Tongue (tissue), 2 donors: ENCODE measurements around the gene LYRM1. TPM values are rescaled to one million over a fixed set of nuclear protein-coding genes. Genes with fewer than 3 reads are reported as not detected.

ENCODE experiments used
- DNase-seq: peaks from one replicate; pipeline ENCODE4 v3.0.0-alpha.2; 2015
- total RNA-seq: library from RNA; depleted of rRNA; stranded (reverse); fragments of >200 nt; gene quantifications from one replicate; pipeline ENCODE4 v1.2.3, GENCODE V29; 2014

LYRM1 gene
- total RNA-seq, 1 donor from 2014 or later: 27.6 TPM

DNA sequence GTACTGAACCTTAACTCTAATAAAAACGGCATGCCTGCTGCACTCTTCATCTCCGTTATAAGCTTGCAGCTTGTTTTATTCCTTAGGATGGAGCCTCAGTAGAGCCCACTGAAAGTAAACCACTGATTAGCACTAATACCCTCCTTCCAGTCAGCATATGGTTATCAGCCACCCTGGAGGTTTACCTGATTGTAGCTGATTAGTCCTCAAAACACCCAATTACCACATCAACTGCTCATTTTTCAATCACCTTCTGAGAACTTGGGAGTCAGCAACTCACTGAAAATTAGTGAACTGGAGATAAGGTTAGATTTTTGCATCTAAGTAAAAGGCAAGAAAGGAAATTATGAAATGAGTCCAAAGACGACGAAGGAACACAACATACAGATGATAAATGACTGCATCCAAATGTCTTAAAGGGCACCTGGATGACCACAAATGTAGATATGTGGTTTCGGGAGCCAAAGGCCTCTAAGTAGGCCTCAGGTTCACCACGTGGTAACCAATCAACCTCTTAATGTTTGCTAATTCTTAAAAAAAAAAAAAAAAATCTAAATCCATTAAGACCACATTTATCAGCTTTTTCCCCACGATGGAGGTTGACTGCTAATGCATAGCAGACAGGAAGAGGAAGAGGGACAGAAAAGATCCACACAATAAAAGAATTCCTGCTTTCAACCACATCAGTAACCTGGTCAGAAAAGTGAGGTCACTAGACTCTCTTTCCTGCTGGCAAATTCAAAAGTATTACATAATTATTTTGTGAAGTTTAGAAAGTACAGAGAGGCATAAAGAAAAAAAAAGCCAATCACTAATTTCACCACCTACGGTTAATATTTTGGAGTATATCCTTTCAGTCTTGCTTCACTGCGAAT lies 28.4 kb upstream of the LYRM1 start:
- DNase-seq: no peak

DNA sequence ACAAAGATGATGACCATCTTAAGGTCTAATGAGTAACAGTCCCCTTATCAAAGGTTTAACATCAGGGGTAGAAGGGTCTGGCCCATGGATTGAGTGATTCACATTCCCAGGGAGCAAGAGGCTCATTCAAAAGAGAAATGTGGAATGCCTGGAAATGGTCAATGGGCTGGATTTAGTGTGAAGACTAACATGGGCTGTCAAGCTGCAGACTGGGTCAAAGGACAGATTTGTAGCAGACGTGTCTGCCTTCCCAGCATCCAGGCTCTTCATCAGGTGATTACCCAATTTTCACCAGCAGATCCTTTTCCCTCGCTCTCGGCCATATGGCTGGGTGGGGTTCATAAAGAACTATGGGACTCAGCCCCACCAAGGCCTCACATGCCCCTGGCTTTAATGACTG lies 27.2 kb upstream of the LYRM1 start:
- DNase-seq: no peak

DNA sequence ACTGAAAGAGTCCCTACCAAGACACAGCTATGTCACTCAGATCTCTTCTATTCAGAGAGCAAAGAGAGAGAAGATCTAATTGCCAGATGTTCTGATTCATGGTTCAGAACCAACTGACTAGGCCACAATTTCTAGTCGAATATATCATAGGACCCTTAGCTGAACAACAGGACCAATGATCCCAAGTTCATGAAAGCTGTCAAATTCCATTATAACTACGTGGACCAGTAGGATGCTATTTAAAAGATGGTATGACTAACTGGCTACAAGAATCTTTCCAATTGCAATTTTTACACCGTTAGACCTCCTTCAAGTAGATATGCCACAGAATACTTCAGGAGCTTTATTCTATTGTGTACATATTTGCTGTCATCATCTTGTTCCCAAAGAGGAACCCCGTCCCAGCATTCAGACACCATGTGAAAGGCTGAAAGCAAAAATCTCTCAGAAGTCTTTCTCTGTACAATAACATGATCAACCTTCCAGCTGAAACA lies 26.4 kb upstream of the LYRM1 start:
- DNase-seq: no peak

DNA sequence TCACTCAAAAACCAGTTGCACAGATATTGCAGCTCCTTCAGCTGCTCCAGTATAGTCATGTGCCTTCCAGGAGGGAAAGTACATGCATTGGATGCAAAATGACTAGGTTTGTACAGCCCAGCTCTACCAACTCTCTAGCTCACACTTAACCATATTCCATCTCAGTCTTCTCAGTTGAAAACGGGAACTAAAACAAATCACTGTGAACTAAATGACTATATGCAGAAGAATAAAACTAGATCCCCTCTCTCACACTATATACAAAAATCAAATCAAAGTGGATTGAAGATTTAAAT lies 25.3 kb upstream of the LYRM1 start:
- no peak for DNase-seq

DNA sequence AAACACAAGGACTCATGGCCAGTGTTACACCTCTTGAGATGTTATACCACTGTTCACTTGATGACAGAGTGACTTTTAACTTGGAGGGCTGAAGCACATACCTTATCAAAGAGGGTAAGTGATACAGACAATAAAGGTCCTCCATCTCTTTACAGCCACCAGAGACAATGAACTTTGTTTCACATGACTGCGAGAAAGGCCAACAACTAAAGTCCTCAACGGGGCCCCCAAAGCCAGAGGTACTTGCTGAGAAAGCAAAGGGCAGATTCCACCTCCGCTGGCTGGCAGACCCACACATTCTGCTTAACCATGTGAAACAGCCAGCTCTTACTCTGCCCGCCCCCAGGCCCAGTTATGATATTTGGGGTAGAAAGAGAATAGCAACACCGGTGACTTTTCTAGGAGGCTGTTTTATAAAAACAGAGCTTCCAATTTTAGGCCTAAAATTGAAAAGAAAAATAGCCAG lies 21.9 kb upstream of the LYRM1 start:
- DNase-seq: no peak

DNA sequence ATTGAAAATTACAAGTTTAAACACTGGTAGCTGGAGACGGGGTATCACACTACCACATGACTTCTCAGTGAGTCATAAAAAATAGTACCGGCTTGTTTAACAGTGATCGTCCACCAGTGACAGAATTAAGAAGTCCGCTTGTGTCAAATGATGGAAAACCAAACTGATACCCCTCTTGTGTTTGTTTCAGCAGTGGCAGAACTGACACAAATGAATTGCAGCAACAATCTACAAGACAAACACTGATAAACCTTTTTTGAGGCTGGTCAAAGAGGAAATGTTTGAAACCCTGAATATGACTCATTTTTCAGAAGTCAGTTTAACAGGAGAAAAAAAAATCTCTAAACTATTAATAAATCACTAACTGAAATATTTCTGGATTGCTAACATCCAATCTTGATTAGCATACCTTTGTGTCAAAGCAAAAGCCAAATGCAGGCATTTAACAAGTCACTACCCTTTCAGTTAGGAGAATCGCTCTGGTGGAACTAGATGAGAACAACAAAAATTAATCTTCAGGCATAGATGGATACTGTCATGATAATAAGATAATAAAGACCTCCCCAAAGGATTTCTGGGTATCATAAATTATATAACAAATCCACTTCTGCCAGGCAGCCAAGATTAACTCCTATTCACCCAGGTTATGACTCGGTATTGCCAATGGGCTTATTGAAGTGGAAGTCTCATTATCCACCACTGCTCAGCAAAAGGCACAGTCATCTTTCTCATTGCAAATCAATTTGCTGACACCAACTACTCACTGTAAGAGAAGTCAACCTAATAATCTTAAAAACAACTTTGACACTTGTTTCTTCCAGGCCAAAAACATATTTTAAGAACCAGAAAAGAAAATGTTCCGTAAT lies 21.2 kb upstream of the LYRM1 start:
- DNase-seq: no peak

DNA sequence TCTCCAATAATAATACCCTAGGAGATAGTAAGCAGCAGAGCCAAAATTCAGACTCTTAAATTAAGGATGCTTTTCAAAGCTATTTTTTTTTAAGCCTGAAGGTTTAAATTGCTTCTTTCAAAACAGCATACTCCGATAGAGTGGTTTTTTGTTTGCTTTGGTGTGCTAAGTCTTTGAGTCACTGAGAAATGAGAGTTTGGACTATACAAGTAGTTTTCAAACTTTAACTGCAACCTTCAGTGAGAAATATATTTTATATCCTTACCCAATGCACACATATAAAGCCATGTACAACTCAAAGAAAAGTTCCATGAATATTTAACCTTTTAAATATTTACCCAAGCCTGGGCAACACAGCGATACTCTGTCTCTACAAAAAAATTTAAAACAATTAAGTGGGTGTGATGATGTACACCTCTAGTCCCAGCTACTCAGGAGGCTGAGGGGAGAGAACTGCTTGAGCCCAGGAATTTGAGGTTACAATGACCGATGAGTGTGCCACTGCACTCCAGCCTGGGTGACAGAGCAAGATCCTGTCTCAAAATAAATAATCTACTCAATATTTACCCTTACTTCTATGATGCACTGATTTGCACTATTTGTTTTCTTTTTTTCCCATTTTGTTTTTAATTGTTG lies 19.6 kb upstream of the LYRM1 start:
- DNase-seq: no peak

DNA sequence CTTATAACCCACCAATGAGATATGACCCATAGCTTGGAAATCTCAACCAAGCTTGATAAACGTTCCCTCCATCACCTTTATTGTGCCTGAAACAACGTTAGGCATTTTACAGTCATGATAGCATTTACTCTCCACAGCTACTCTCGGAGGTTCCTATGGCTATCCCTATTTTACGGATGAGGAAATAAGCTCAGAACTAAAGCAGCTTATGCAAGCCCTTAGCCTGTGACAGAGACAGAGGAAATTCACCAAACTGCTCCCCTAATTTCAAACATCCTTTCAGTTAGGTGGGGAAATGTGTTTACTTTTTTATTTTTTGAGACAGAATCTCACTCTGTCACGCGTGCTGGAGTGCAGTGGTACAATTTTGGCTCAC lies 19.1 kb upstream of the LYRM1 start:
- no peak for DNase-seq

DNA sequence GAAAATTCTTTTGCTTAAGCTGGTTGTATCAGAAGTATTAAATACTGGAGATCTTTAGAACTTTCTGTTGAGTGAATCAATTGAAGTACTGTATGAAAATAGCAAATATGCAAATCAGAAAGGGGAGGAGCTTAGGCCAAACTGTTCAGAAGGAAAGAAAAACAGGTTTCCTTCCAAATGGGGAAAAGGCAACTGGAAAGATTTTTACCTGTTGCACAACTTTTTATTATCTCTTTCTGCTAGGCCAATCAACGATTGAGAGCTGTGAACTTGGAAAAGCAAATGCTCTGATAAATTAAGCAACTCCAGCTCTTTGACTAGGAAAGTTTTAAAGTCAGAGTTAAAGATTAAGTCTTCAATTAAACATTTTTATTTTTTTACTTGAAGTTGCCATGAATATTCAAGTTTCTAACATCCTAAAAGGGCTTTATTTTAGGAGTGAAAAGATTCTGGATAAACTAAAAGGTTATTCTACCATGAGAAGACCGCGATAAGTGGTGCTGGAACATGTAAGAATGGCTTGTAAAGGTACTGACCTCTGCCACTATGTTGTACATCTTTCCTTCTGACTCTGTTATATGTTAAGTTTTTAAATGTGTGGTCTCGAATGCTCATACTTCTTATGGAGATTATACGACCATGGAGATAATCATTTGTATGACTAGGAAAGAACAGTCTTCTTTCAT lies 16.9 kb upstream of the LYRM1 start:
- no peak for DNase-seq

DNA sequence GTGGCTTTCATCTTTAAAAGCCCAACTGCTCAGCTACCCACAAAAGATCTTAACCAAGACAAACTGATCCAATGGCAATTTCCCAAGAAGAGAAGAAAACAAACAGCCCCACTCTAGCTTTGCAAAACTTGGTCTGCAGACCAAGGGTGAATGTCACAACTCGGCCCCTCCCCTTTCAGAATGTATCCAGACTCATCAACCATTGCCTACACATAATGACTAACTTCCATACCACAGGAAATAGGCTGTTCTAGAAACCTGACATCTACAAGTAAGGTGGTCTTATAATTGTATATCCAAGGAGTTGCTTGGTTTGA lies 16.4 kb upstream of the LYRM1 start:
- DNase-seq: no peak

DNA sequence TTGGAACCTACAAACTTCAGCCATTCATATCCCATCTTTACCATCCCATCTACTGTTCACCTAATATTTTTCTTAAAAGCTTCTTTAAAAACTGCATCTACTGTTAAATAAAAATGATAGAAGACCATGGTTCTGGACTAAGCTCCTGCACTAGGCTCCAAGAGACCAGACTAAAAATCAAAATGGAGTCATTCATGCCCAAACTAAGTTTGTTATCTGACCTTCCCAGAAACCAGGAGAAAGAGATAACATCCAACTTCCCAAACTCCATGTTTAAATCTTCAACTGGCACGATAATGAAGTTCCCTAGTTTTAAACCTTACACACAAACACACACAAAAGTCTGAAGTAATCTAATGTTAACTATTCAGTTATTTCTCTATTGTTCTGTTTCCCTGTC lies 14.3 kb upstream of the LYRM1 start:
- no peak for DNase-seq

DNA sequence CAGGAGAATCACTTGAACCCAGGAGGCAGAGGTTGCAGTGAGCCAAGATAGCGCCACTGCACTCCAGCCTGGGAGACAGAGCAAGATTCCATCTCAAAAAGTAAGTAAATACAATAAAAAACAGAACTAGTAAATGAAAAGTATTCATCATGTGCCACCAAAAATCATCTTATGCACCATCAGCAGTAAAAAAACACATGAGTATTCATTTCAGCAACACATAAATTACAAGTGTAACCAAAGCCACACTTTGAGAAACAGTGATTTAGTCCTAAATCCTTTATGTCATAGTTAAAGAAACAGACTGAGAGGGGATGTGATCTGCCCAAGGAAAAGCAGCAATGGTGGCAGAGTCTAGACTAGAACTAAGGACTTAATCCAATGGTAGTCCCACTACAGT lies 13.4 kb upstream of the LYRM1 start:
- DNase-seq: no peak

DNA sequence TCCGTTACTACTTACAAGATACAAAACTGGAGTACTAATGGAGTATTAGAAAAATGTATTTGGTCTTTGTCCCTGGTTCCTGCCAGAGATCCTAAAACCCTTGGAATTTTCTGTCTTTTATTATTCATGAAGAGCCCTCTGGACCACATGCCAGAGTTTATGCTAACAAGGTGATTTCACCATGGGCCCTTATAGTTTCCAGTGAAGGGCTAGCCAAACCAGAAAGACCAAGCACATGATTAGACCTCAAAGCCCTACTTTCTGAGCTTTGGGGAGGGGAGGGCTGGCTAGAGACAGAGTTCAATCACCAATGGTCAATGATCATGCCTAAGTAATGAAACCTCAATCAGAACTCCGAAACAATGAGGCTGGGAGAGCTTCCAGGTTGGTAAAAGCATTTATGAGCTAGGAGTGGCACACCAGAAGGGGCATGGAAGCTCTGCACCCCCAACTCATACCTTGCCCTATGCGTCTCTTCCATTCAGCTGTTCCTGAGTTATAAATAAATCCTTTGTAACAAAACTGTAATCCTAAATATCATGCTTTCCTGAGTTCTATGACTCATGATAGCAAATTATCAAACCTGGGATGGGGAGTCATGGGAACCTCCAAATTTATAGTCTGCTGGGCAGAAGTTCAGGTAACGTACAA lies 10.8 kb upstream of the LYRM1 start:
- no peak for DNase-seq

DNA sequence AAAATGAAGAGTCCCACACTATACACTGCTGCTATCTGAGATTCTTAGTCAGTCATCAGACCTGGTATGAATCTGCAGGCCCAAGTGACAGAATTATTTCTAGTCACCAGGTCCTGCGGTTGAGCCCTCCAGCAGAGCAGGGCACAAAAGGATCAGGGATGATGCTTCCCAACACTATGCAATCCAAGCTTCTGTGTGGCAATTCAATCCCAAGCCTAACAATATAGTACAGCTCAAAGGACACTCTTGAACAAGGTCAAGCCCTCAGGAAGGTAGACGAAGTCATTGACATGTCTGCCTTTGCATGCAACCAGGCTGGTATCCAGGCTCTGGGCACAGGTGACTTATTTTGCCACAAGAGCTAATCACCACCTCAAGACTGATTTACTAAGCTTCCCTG lies 6.2 kb upstream of the LYRM1 start:
- no peak for DNase-seq

DNA sequence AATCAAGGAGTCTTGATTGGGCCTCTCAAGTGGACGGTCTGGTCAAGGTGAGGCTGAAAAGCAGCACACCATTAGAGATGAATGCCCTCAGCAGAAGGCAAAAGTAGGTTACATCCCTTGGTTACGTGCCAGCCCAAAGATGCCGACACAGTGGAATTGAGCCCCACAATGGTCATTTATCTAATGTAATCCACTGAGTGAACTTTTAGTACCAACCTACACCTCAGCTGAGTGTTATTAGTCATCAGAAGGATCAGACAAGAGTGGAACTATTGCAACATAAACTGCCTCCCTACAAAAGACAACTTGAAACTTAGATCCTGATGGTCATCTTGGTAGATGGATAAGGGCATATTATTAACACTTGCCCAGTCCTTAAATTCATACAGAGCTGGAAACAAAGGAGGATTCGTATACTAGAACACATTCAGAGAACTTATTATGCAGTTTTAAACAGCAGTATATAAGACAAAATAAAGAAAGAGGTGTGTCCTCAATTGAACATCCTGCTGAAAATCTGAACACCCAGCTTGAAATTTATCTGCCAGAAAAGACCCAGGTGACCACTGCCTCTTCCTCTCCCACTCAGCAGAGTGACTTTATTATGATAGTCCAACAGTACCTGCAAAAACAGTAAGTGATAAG lies 3.2 kb upstream of the LYRM1 start:
- DNase-seq: no peak

DNA sequence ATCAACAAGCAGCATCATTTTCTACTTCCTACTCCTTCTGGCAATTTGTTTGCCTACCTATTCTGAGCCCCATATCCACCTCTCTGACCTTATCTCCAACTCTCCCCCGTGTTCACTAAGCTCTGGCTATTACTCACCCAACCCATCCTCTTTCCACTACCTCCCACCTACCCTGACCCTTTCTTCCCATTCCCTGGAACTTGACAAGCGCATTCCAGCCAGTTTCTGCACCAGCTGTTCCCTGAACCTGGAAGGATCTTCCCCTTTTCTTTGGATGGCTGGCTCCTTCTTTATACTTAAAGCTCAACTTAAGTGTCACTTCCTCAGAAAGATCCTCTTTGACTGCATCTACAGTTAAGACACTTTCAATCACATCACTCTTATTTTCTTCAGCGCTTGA lies 2.6 kb upstream of the LYRM1 start:
- no peak for DNase-seq

DNA sequence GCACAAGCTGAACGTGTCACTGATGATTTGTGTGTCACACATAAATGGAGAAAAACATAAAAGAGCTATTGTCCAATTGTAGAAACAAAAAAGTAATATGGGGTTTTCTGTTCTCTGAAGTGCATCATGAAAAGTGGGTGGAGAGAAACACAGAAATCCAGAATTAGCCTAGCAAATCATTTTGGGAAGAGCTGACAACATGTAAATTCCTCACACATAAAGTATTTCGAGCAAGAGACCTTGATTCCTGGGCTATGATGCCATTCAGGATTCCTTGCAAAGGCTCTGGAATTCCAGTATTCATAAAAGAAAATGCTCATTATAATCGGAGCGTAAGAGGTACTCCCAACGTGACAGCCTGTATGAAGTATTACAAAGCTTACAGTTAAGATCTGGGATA lies 1.5 kb upstream of the LYRM1 start:
- peak; percentile 48 for DNase-seq

DNA sequence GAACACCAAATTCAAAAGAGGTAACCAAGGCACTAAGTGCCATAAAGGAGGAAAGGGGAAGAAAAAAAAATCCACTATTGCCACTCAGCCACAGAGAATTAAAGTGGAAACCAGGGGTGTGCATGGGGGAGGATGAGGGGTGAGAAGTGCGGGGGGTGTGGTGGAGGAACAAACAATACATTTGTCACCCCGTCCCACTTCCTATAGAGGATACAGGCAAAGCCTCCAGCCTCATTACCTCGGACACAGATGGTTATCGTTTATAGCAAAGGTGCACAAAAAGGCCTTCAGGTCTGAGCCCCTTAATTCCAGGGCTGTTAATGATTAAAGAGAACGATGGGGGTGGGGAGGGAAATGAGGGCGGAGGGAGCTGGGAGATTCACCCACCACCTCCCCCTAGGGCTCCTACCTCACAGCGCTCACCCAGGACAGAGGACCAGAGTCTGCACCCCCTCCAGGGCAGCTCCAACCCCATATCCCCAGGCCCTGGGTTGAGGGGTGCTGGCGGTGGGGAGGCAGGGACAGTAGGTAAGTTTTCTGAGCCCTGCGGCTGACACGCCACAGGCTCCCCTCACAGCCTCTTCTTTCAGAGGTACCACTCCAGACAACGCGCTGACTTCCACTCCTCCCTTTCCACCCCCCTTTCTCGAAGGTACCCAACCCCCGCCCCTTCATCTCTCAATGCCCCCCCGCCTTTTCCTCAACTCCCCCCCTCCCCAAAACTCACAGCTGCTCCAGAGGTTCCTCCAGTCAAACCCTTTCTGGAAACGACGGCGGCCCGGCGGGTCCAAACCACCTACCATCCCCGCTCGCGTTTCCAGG lies 883 bp upstream of the LYRM1 start:
- DNase-seq: no peak

DNA sequence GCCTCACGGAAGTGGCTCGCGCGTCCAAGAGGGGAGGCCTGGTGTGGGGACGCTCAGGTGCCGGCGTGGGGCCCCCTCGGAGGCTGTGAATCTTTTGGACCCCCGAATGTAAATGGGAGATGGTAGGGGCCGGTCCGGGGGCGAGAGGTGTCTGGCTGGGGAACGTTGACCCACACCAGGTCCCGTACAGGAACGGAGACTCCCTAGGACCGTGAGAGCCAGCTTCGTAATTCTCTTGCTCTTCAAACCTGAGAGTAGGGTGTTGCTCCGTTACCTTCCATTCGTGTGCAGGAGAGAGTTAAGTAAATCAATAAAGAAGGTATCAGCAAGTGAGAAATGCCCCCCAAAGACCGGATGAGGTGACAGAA lies 481 bp downstream of the LYRM1 start:
- DNase-seq: no peak

DNA sequence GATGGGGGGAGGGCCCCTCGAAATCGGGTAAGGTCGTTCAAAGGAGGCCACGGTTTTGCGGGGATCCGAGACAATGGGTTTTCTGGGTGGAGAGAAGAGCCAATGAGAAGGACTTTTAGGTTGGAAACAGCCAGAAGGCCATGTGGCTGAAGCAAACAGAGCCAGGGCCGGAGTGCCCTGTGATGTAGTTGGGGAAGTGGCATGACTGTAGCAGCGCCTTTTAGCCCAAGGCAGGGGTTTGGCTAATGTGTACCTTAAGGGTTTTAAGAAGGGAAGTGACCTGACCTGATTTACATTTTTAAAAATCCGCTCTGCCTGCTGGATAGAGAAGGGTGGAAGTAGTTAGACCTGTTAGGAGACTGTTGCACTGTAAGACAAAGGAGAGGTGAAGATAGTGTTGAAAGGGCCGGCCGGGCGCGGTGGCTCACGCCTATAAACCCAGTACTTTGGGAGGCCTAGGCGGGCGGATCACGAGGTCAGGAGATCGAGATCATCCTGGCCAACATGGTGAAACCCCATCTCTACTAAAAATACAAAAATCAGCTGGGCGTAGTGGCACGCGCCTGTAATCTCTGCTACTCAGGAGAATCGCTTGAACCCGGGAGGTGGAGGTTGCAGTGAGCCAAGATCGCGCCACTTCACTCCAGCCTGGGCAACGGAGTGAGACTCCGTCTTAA lies 1.0 kb downstream of the LYRM1 start:
- peak; percentile 78 for DNase-seq
